ENCODE measurements around the gene KHDC4. TPM values are rescaled to one million over a fixed set of nuclear protein-coding genes. Genes with fewer than 3 reads are reported as not detected.

The KHDC4 gene
- total RNA-seq, 1 donor from 2014 or later = 83.5 TPM

GRCh38 chr1:155976062-155976912, 42.1 kb upstream of the KHDC4 start:
- intact Hi-C loops (cut with micrococcal nuclease) = loop anchor here (1.0 to 10.0 kb wide), 3 partner anchors 30 to 219 kb away; partner anchors contain the start of genes RIT1 and SLC25A44
- no peaks in the 10 kb centered on the region for H3K27me3 Mint-ChIP-seq (ENCODE audit: low read depth)
- peak overlapping the region; percentile 95 for H3K4me3 Mint-ChIP-seq (ENCODE audit: low read depth)
- no peaks in the 10 kb centered on the region for H3K9me3 Mint-ChIP-seq
- H3K27ac Mint-ChIP-seq = peak overlapping the region; percentile 95
- DNase-seq (ENCODE audit: low spot score) = peak; percentile 34
- peaks cover 55% of the 10 kb centered on the region for H3K4me1 Mint-ChIP-seq (ENCODE audit: low read depth)
- H3K36me3 Mint-ChIP-seq (ENCODE audit: low read depth) = peaks cover 64% of the 10 kb centered on the region

- intact Hi-C loops (cut with micrococcal nuclease) = loop anchor here (1.0 to 10.0 kb wide), 3 partner anchors 29 to 219 kb away; partner anchors contain the start of genes RIT1 and SLC25A44
- Mint-ChIP-seq H3K27me3 (ENCODE audit: low read depth) (no peaks in the 10 kb centered on the region), H3K27ac (peak overlapping the region; percentile 95), H3K36me3 (ENCODE audit: low read depth) (peaks cover 63% of the 10 kb centered on the region), H3K4me1 (ENCODE audit: low read depth) (peaks cover 55% of the 10 kb centered on the region), H3K4me3 (ENCODE audit: low read depth) (peak overlapping the region; percentile 95), H3K9me3 (no peaks in the 10 kb centered on the region)
- DNase-seq (ENCODE audit: low spot score) = no peak
Measured at GRCh38 chr1:155975375-155976061, 41.3 kb upstream of the KHDC4 start.

DNA sequence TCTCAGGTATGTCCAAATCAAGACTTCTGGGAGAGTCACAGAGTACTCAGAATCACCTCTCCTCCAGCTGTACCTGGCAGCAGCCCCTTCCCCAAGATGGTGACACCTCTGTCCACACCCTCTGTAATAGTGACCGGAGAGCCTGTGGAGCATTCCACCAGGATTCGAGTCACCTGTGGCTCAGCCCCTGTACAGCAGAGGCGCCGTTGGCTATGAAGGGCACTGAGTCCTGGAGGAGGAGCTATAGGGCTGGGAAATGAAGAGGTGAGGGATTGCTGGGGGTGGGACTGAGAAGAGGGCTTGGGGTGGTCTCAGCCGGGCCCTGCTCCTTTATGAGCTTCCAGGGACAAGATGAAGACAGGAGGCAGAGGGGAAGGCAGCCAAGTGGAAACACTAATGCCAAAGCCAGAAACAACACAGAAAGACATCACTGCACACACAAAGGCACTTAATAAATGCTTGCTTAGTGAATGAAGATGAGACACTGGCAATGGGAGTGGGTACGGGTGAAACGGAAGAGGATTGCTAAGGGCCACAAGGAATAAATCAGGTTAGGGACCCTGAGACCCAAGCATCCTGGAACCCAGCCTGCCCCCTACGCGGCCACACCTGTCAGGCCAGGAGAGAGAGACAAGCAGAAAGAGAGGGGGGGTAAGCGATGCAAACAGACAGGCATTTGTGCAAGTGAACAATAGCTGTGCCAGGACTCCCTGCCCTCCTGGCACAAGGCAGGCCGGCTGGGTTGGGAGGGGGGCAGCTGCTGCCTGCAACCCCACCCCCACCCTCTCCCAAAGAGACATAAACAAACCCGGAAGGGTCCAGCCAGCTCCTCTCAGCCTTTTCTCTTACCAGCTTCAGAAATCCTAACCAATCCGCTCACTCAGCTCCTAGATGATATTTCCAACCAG, 40.2 kb upstream of the KHDC4 start:
- H3K4me3 Mint-ChIP-seq (ENCODE audit: low read depth) = peak overlapping the region; percentile 95
- intact Hi-C loops (cut with micrococcal nuclease) = loop anchor here (10.0 kb wide), 1 partner anchor 220 kb away; the partner anchor contains the start of gene SLC25A44

DNA sequence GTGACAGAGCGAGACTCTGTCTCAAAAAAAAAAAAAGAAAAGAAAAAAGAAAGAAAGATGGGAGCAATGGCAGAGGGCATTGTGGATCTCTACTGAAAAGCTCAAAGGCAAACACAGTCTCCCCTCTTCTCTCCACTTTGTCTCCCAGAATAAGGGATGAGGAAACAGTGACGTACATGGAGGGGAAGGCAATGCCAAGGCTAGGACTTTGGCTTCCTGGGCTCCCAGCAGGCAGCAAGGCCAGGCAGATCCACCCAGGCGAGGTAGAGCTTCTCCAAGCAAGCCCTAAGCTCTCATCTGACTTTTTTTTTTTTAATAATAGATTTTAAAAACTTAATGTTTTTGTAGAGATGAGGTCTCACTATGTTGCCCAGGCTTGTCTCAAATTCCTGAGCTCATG, 39.5 kb upstream of the KHDC4 start:
- no peak for DNase-seq (ENCODE audit: low spot score)
- H3K4me1 Mint-ChIP-seq (ENCODE audit: low read depth) = peaks cover 62% of the 10 kb centered on the region
- H3K27me3 Mint-ChIP-seq (ENCODE audit: low read depth) = no peaks in the 10 kb centered on the region
- intact Hi-C loops (cut with micrococcal nuclease) = loop anchor here (10.0 kb wide), 1 partner anchor 221 kb away; the partner anchor contains the start of gene SLC25A44
- H3K4me3 Mint-ChIP-seq (ENCODE audit: low read depth) = peak overlapping the region; percentile 95
- H3K36me3 Mint-ChIP-seq (ENCODE audit: low read depth) = peaks cover 78% of the 10 kb centered on the region
- H3K9me3 Mint-ChIP-seq = no peaks in the 10 kb centered on the region
- H3K27ac Mint-ChIP-seq = no peak overlapping the region

More for the DNA sequence above, 40.2 kb upstream of the KHDC4 start:
- Mint-ChIP-seq H3K9me3 (no peaks in the 10 kb centered on the region), H3K27me3 (ENCODE audit: low read depth) (no peaks in the 10 kb centered on the region), H3K27ac (peak overlapping the region; percentile 95), H3K4me1 (ENCODE audit: low read depth) (peaks cover 55% of the 10 kb centered on the region), H3K36me3 (ENCODE audit: low read depth) (peaks cover 71% of the 10 kb centered on the region)
- no peak for DNase-seq (ENCODE audit: low spot score)

GRCh38 chr1:155971910-155972809, 37.9 kb upstream of the KHDC4 start:
- peaks cover 75% of the 10 kb centered on the region for H3K4me1 Mint-ChIP-seq (ENCODE audit: low read depth)
- no peaks in the 10 kb centered on the region for H3K9me3 Mint-ChIP-seq
- no peaks in the 10 kb centered on the region for H3K27me3 Mint-ChIP-seq (ENCODE audit: low read depth)
- H3K36me3 Mint-ChIP-seq (ENCODE audit: low read depth) = peaks cover 88% of the 10 kb centered on the region
- H3K27ac Mint-ChIP-seq = peak overlapping the region; percentile 39
- no peak for DNase-seq (ENCODE audit: low spot score)
- intact Hi-C loops (cut with micrococcal nuclease) = loop anchor here (10.0 kb wide), 1 partner anchor 223 kb away; the partner anchor contains the start of gene SLC25A44
- H3K4me3 Mint-ChIP-seq (ENCODE audit: low read depth) = peak overlapping the region; percentile 48

DNA sequence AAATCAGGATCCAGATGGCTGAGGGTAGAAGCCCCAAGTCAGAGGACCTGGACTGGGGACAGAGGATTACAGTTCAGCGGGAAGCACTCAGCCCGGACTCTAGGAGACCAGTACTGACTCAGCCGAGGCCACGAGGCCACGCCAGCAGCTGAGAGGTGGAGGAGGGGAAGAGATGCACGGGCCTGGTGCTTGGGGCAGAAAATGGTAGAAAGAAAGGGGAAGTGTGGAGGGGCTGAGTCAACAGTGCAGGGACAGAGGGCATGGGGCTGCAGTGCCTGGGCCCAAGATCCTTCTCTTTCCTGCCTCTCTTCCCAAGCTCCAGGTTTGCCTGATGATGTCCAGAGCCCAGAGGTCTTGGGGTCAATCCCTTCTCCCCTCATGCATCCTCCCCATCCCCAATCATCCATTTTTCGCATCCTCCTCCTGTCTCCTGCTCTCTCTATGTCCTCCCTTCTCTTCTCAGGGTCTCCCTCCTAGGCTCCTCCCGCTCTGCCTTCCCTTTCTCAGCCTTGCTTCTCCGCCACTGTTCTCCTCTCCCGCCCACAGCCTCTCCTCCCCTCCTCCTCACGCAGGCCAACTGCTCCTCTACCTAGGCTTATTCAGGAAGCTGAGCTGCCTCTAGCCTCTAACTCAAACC, 36.4 kb upstream of the KHDC4 start:
- DNase-seq (ENCODE audit: low spot score) = no peak
- H3K36me3 Mint-ChIP-seq (ENCODE audit: low read depth) = peaks cover 89% of the 10 kb centered on the region
- intact Hi-C loops (cut with micrococcal nuclease) = loop anchor here (10.0 kb wide), 1 partner anchor 224 kb away; the partner anchor contains the start of gene SLC25A44
- H3K9me3 Mint-ChIP-seq = no peaks in the 10 kb centered on the region
- peak overlapping the region; percentile 67 for H3K4me3 Mint-ChIP-seq (ENCODE audit: low read depth)
- H3K27ac Mint-ChIP-seq = peak overlapping the region; percentile 85
- H3K27me3 Mint-ChIP-seq (ENCODE audit: low read depth) = no peaks in the 10 kb centered on the region
- peaks cover 74% of the 10 kb centered on the region for H3K4me1 Mint-ChIP-seq (ENCODE audit: low read depth)

DNA sequence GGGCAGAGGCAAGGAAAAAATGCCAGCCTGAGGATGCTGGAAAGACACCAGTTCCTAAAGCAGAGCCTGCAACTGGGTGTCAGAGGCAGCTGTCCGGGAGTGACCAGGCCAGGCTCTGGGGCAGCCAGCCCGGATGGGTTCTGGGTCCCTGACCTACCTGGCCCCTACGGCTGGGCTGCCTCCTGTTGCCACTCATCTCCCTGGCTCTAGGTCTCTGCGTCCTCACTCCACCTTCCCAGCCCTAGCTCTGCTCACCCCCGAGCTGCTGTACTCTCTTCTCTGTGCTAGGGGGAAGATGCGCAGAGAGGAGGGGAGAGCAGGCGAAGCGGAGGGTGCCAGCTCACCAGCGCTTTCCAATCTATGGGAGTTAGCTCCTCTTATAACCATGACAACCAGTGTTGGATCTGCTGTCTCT, 35.2 kb upstream of the KHDC4 start:
- H3K4me1 Mint-ChIP-seq (ENCODE audit: low read depth) = peaks cover 66% of the 10 kb centered on the region
- peaks cover 89% of the 10 kb centered on the region for H3K36me3 Mint-ChIP-seq (ENCODE audit: low read depth)
- intact Hi-C loops (cut with micrococcal nuclease) = no loop called here
- no peak for DNase-seq (ENCODE audit: low spot score)
- H3K4me3 Mint-ChIP-seq (ENCODE audit: low read depth) = peak overlapping the region; percentile 19
- H3K27me3 Mint-ChIP-seq (ENCODE audit: low read depth) = no peaks in the 10 kb centered on the region
- peak overlapping the region; percentile 85 for H3K27ac Mint-ChIP-seq
- no peaks in the 10 kb centered on the region for H3K9me3 Mint-ChIP-seq

- Mint-ChIP-seq H3K4me3 (ENCODE audit: low read depth) (peak overlapping the region; percentile 36), H3K4me1 (ENCODE audit: low read depth) (peaks cover 62% of the 10 kb centered on the region), H3K27ac (peak overlapping the region; percentile 84), H3K27me3 (ENCODE audit: low read depth) (no peaks in the 10 kb centered on the region), H3K36me3 (ENCODE audit: low read depth) (peaks cover 87% of the 10 kb centered on the region), H3K9me3 (no peaks in the 10 kb centered on the region)
- DNase-seq (ENCODE audit: low spot score) = no peak
- intact Hi-C loops (cut with micrococcal nuclease) = no loop called here
Measured at GRCh38 chr1:155968670-155969069, 34.5 kb upstream of the KHDC4 start.

GRCh38 chr1:155968051-155968400, 33.8 kb upstream of the KHDC4 start:
- DNase-seq (ENCODE audit: low spot score) = no peak
- Mint-ChIP-seq H3K27me3 (ENCODE audit: low read depth) (no peaks in the 10 kb centered on the region), H3K4me3 (ENCODE audit: low read depth) (peak overlapping the region; percentile 40), H3K36me3 (ENCODE audit: low read depth) (peaks cover 81% of the 10 kb centered on the region), H3K4me1 (ENCODE audit: low read depth) (peaks cover 59% of the 10 kb centered on the region), H3K9me3 (no peaks in the 10 kb centered on the region), H3K27ac (peak overlapping the region; percentile 84)
- intact Hi-C loops (cut with micrococcal nuclease) = no loop called here

DNA sequence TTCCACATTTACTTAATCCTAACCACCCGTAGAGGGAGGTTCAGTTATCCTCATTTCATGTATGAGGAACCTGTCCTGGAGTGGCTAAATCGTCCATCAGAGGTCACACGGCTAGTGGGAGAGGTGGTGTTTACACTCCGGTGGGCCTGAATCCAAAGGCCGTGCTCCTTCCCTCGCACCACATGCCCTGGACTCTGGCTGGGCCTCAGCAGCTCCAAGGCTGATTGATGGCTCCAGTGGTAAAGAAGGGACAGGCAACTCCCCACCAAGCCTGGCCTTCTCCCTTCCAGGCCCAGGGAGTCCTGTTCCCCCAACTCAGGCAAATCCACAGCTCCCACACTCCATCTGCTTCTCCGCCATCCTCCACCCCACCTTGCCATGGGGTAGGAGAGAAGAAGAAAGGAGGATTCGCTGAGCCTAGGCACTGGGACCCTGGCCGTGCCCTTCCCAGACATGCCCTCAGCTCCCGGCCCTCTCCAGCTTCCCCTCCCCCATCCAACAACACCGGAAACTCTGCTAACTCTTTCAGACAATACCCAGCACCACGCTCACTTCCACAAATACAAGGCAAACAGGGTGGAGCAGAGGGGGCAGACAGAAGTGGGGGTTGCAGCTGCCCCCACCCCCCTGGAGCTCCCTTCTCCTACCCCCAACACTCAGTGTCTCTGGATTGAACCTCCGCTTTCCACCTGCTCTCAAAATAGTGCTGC, 33.3 kb upstream of the KHDC4 start:
- no peaks in the 10 kb centered on the region for H3K27me3 Mint-ChIP-seq (ENCODE audit: low read depth)
- H3K27ac Mint-ChIP-seq = peak overlapping the region; percentile 84
- DNase-seq (ENCODE audit: low spot score) = no peak
- peak overlapping the region; percentile 40 for H3K4me3 Mint-ChIP-seq (ENCODE audit: low read depth)
- H3K36me3 Mint-ChIP-seq (ENCODE audit: low read depth) = peaks cover 81% of the 10 kb centered on the region
- no peaks in the 10 kb centered on the region for H3K9me3 Mint-ChIP-seq
- intact Hi-C loops (cut with micrococcal nuclease) = no loop called here
- H3K4me1 Mint-ChIP-seq (ENCODE audit: low read depth) = peaks cover 56% of the 10 kb centered on the region

DNA sequence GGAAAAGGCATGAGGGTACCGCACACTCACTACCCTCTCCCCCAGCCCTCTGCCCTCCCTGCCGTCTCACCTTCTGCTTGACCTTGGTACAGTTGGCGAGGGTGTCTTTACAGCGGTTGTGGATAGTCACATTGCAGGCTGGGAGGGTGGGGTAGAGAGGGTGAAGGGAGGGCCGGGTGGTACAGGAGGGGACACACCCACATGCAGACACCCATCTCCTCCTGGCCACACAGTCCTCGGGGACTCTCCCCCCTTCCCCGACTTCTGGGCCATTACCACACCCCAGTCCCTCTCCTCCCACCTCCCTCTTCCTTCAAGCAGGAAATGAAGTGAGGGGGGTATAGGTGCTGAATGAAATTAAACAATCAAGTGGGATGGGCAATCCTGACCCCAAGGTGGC, 32.5 kb upstream of the KHDC4 start:
- H3K9me3 Mint-ChIP-seq = no peaks in the 10 kb centered on the region
- no peak overlapping the region for H3K4me3 Mint-ChIP-seq (ENCODE audit: low read depth)
- peaks cover 51% of the 10 kb centered on the region for H3K4me1 Mint-ChIP-seq (ENCODE audit: low read depth)
- H3K27me3 Mint-ChIP-seq (ENCODE audit: low read depth) = no peaks in the 10 kb centered on the region
- H3K27ac Mint-ChIP-seq = peak overlapping the region; percentile 54
- DNase-seq (ENCODE audit: low spot score) = no peak
- peaks cover 82% of the 10 kb centered on the region for H3K36me3 Mint-ChIP-seq (ENCODE audit: low read depth)
- intact Hi-C loops (cut with micrococcal nuclease) = no loop called here
